Chondrocyte (in vitro differentiated cells): ENCODE measurements around the gene OR5K3. TPM values are rescaled to one million over a fixed set of nuclear protein-coding genes. Genes with fewer than 3 reads are reported as not detected.

ENCODE experiments used
- DNase-seq: peaks from one replicate; pipeline ENCODE4 v3.0.0; 2021; ENCODE audit warnings: mixed read lengths, low spot score
- H3K27ac Mint-ChIP-seq: one replicate; pipeline ENCODE4 v1.8.0; 2021; ENCODE audit warnings: mild to moderate bottlenecking, moderate library complexity, mixed read lengths; ENCODE audit not compliant: unreplicated experiment
- H3K27me3 Mint-ChIP-seq: 2 replicates; pipeline ENCODE4 v1.8.0; 2021; ENCODE audit warnings: low read depth, mixed read lengths
- H3K36me3 Mint-ChIP-seq: 2 replicates; pipeline ENCODE4 v1.8.0; 2021; ENCODE audit warnings: low read depth, mixed read lengths
- H3K4me1 Mint-ChIP-seq: 2 replicates; pipeline ENCODE4 v1.8.0; 2021; ENCODE audit warnings: low read depth, mild to moderate bottlenecking, mixed read lengths
- H3K4me3 Mint-ChIP-seq: one replicate; pipeline ENCODE4 v1.8.0; 2021; ENCODE audit warnings: mild to moderate bottlenecking, moderate library complexity, mixed read lengths; ENCODE audit not compliant: unreplicated experiment
- H3K9me3 Mint-ChIP-seq: 2 replicates; pipeline ENCODE4 v1.8.0; 2021; ENCODE audit warnings: low read depth, mixed read lengths
- CTCF ChIP-seq: fragments of 200-600 bp; sonication (generic); IDR thresholded peaks from 2 replicates; pipeline ENCODE4 v1.5.0; 2021; ENCODE audit warnings: antibody characterized with exemption, mild to moderate bottlenecking, moderate library complexity
- total RNA-seq: library from RNA; stranded (reverse); gene quantifications from 3 replicates; pipeline ENCODE4 v1.2.1, GENCODE V29; 2021

The OR5K3 gene
- total RNA-seq, 1 donor from 2014 or later = not detected

- Mint-ChIP-seq H3K9me3 (no peaks in the 10 kb centered on the region), H3K27ac (no peak overlapping the region)
- no peak for TF ChIP-seq CTCF
Observed at GRCh38 chr3:98371186-98371585, 19.3 kb upstream of the OR5K3 start.

GRCh38 chr3:98371853-98372252 is 18.6 kb upstream of the OR5K3 start:
- H3K36me3 Mint-ChIP-seq = no peaks in the 10 kb centered on the region
- no peak for TF ChIP-seq CTCF
- H3K27me3 Mint-ChIP-seq = peaks cover 11% of the 10 kb centered on the region
- no peak overlapping the region for H3K27ac Mint-ChIP-seq
- H3K4me1 Mint-ChIP-seq = no peaks in the 10 kb centered on the region
- no peak for DNase-seq
- H3K4me3 Mint-ChIP-seq = no peak overlapping the region
- H3K9me3 Mint-ChIP-seq = no peaks in the 10 kb centered on the region

More at GRCh38 chr3:98371186-98371585, 19.3 kb upstream of the OR5K3 start:
- no peak for DNase-seq
- Mint-ChIP-seq H3K27me3 (peaks cover 6% of the 10 kb centered on the region), H3K36me3 (no peaks in the 10 kb centered on the region), H3K4me3 (no peak overlapping the region), H3K4me1 (no peaks in the 10 kb centered on the region)

- H3K4me1 Mint-ChIP-seq = no peaks in the 10 kb centered on the region
- no peak for DNase-seq
- no peak overlapping the region for H3K4me3 Mint-ChIP-seq
- H3K9me3 Mint-ChIP-seq = no peaks in the 10 kb centered on the region
- no peak for TF ChIP-seq CTCF
- H3K27ac Mint-ChIP-seq = no peak overlapping the region
- no peaks in the 10 kb centered on the region for H3K36me3 Mint-ChIP-seq
- H3K27me3 Mint-ChIP-seq = peaks cover 11% of the 10 kb centered on the region
Observed at GRCh38 chr3:98372445-98372844, 18.0 kb upstream of the OR5K3 start.

- H3K4me3 Mint-ChIP-seq = no peak overlapping the region
- H3K27me3 Mint-ChIP-seq = peaks cover 7% of the 10 kb centered on the region
- H3K27ac Mint-ChIP-seq = no peak overlapping the region
- DNase-seq = no peak
- no peaks in the 10 kb centered on the region for H3K36me3 Mint-ChIP-seq
- no peak for TF ChIP-seq CTCF
- no peaks in the 10 kb centered on the region for H3K4me1 Mint-ChIP-seq
- H3K9me3 Mint-ChIP-seq = no peaks in the 10 kb centered on the region
Observed at GRCh38 chr3:98376631-98377030, 13.8 kb upstream of the OR5K3 start.

- Mint-ChIP-seq H3K27ac (no peak overlapping the region), H3K9me3 (no peaks in the 10 kb centered on the region), H3K36me3 (no peaks in the 10 kb centered on the region), H3K4me1 (no peaks in the 10 kb centered on the region), H3K4me3 (no peak overlapping the region), H3K27me3 (peaks cover 22% of the 10 kb centered on the region)
- no peak for TF ChIP-seq CTCF
- no peak for DNase-seq
Observed at GRCh38 chr3:98388147-98388546, 2.3 kb upstream of the OR5K3 start.
